T-helper 1 cell treated with Interleukin-12 subunit alpha and Interleukin-12 subunit beta and Interleukin-4 antibody, amounts not matched to agents 30 μg/mL and 1 μg/mL, for 36 hours (primary cell): Measurements from ENCODE around the gene FAHD2B.
"Not testable (repeated sequence)": the region's sequence is repeated elsewhere in the genome, so short reads cannot be mapped to it uniquely, and the experiment has no call there.

Experiments
- H3K27ac Mint-ChIP-seq: one replicate; pipeline ENCODE4 v1.8.0; 2021; ENCODE audit warnings: mild to moderate bottlenecking, mixed read lengths
- H3K27me3 Mint-ChIP-seq: one replicate; pipeline ENCODE4 v1.8.0; 2021; ENCODE audit warnings: low read depth, mixed read lengths
- H3K36me3 Mint-ChIP-seq: one replicate; pipeline ENCODE4 v1.8.0; 2021; ENCODE audit warnings: low read depth, mixed read lengths
- H3K4me1 Mint-ChIP-seq: one replicate; pipeline ENCODE4 v1.8.0; 2021; ENCODE audit warnings: low read depth, mixed read lengths
- H3K4me3 Mint-ChIP-seq: one replicate; pipeline ENCODE4 v1.8.0; 2021; ENCODE audit warnings: mild to moderate bottlenecking, moderate library complexity, mixed read lengths
- H3K9me3 Mint-ChIP-seq: one replicate; pipeline ENCODE4 v1.8.0; 2021; ENCODE audit warnings: mixed read lengths

The FAHD2B gene

GRCh38 chr2:97094772-97095611 is at the start of gene FAHD2B:
Gene FAHD2B (minus strand): TSS chr2:97094882. CDS start chr2:97091706, 3,176 bp downstream.
- Mint-ChIP-seq H3K4me1 (peaks cover 10% of the 10 kb centered on the region), H3K27ac (peak within 1 kb of the TSS; percentile 72), H3K27me3 (peaks cover 16% of the 10 kb centered on the region), H3K4me3 (peak within 1 kb of the TSS; percentile 64)
- not testable (repeated sequence) for H3K36me3 Mint-ChIP-seq, H3K9me3 Mint-ChIP-seq

DNA sequence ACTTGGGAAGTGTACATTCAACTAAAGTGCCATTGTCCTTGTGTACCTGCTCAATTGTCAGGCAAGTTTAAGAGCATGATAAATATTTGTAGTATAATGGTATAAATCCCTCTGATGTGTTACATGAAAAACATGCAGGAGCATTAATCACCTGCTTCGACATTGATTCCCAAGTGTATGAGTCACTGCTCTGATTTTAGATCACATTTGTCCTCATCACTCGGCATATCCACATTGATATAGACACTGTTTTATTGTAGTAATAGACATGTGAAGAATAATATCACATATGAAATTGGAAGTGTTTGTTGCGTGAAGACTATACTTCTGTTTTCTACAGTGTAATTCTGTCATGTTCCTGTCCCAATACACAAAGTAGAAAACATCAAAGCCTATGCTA is 49.3 kb upstream of the FAHD2B start:
- not testable (repeated sequence) for H3K4me3 Mint-ChIP-seq, H3K4me1 Mint-ChIP-seq, H3K27ac Mint-ChIP-seq, H3K27me3 Mint-ChIP-seq, H3K9me3 Mint-ChIP-seq
- H3K36me3 Mint-ChIP-seq: peaks cover 28% of the 10 kb centered on the region

DNA sequence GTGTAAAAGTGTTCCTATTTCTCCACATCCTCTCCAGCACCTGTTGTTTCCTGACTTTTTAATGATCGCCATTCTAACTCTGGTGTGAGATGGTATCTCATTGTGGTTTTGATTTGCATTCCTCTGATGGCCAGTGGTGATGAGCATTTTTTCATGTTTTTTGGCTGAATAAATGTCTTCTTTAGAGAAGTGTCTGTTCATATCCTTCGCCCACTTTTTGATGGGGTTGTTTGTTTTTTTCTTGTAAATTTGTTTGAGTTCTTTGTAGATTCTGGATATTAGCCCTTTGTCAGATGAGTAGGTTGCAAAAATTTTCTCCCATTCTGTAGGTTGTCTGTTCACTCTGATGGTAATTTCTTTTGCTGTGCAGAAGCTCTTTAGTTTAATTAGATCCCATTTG is 34.4 kb upstream of the FAHD2B start:
- H3K27me3 Mint-ChIP-seq, H3K27ac Mint-ChIP-seq, H3K4me1 Mint-ChIP-seq, H3K9me3 Mint-ChIP-seq, H3K4me3 Mint-ChIP-seq: not testable (repeated sequence)
- peaks cover 23% of the 10 kb centered on the region for H3K36me3 Mint-ChIP-seq

DNA sequence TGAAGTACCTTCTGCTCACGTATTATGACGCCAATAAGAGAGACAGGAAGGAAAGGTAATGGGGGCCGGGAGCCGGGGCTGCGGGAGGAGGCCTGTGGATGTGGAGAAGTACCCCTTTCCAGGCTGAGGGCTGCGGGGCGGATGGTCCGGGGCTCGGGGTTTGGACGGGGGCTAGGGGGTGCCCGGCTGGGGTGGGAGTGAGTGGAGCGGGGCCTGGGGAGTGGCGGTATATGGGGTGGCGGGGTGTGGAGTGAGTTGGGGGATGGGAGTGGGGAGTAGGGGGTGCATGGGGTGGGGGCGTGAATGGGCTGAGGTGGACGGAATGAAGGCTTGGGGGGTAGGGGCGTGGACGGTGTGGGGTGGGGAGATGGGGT is 19.2 kb upstream of the FAHD2B start:
- not testable (repeated sequence) for H3K9me3 Mint-ChIP-seq, H3K36me3 Mint-ChIP-seq
- Mint-ChIP-seq H3K27ac (peak overlapping the region; percentile 98), H3K27me3 (peaks cover 23% of the 10 kb centered on the region), H3K4me3 (peak overlapping the region; percentile 98), H3K4me1 (peaks cover 12% of the 10 kb centered on the region)

DNA sequence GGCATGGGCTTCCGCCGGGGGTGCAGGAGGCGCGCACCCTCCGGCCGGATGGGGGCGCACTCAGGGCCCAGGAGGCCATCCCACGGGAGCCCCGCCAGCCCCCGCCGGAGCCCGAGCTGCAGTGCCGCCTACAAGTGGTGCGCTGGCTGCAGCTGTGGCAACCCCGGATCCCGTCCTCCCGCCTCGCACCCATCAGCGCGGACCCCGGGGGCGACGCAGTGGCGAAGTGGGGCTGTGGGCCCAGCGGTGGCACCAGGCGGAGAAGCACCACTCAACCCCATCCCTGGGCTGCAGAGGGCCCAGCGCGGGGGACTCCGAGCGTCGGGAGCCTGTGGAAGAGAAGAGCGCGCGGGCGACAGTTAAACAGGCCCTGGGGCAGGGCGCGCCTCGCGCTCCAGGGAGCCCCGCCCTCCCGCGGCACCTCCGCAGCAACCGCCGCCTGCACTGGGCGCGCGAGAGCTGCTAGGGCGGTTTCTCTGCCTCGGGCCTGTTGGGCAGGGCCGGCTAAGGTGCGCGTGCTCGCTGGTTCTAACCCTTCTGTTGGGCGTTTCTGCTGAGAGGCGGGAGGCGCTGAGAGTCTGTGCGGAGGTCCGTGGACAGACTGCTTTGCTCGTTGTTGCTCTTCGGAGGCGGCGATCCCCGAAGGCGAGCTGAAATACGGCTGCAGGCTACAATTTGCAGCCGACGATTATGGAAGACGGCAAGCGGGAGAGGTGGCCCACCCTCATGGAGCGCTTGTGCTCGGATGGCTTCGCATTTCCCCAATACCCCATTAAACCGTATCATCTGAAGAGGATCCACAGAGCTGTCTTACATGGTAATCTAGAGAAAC is 18.6 kb upstream of the FAHD2B start, which contains the start of gene ANKRD36:
Gene ANKRD36, plus strand, starts transcription at position 104 of the 832 bp plus-strand sequence. Its CDS starts 587 bp downstream, at position 691.
- H3K27ac Mint-ChIP-seq: peak within 1 kb of the TSS; percentile 98
- H3K4me3 Mint-ChIP-seq: peak within 1 kb of the TSS; percentile 98
- H3K4me1 Mint-ChIP-seq: peaks cover 12% of the 10 kb centered on the region
- not testable (repeated sequence) for H3K9me3 Mint-ChIP-seq, H3K36me3 Mint-ChIP-seq
- H3K27me3 Mint-ChIP-seq: peaks cover 29% of the 10 kb centered on the region

- Mint-ChIP-seq H3K4me3 (peak overlapping the region; percentile 90), H3K4me1 (peaks cover 12% of the 10 kb centered on the region), H3K27ac (peak overlapping the region; percentile 94), H3K27me3 (peaks cover 31% of the 10 kb centered on the region)
- H3K36me3 Mint-ChIP-seq, H3K9me3 Mint-ChIP-seq: not testable (repeated sequence)
Observed at GRCh38 chr2:97112320-97113049, 17.8 kb upstream of the FAHD2B start.

DNA sequence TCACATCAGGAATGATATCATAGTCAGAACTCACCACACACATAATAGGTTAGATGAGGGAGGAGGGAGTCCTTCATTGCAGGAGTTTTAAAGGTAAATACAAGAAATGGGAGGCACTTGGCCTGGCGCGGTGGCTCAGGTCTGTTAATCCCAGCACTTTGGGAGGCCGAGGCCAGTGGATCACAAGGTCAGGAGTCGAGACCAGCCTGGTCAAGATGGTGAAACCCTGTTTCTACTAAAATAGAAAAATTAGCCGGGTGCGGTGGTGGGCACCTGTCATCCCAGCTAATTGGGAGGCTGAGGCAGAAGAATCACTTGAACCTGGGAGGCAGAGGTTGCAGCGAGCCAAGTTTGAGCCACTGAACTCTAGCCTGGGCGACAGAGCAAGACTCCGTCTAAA is 16.6 kb upstream of the FAHD2B start:
- H3K9me3 Mint-ChIP-seq, H3K27ac Mint-ChIP-seq, H3K36me3 Mint-ChIP-seq, H3K4me3 Mint-ChIP-seq: not testable (repeated sequence)
- peaks cover 12% of the 10 kb centered on the region for H3K4me1 Mint-ChIP-seq
- H3K27me3 Mint-ChIP-seq: peaks cover 43% of the 10 kb centered on the region

GRCh38 chr2:97106878-97107277 is 12.2 kb upstream of the FAHD2B start:
- not testable (repeated sequence) for H3K27ac Mint-ChIP-seq, H3K9me3 Mint-ChIP-seq, H3K4me1 Mint-ChIP-seq, H3K4me3 Mint-ChIP-seq, H3K36me3 Mint-ChIP-seq
- H3K27me3 Mint-ChIP-seq: peaks cover 70% of the 10 kb centered on the region

- H3K4me1 Mint-ChIP-seq, H3K4me3 Mint-ChIP-seq, H3K27ac Mint-ChIP-seq, H3K9me3 Mint-ChIP-seq, H3K36me3 Mint-ChIP-seq: not testable (repeated sequence)
- peaks cover 34% of the 10 kb centered on the region for H3K27me3 Mint-ChIP-seq
Observed at GRCh38 chr2:97098786-97099372, 4.2 kb upstream of the FAHD2B start.

DNA sequence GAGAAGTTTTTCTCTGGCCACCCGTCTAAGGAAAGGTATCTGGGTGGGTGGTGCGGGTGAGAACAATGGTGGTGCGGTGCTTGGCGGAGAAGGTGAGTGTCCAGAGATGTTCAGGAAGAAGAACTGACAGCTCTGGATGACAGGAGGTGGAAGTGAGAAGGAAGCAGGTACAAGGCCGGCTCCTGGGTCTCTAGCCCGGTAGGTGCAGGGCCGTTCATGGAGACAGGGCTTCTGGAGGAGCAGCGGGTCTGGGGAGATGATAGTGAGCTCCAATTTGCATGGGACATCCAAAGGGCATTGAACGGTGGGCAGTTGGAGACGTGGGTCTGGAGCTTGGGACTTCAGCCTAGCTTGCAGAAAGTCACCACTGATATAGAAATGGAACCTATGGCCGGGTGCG is 979 bp upstream of the FAHD2B start:
- Mint-ChIP-seq H3K36me3 (no peaks in the 10 kb centered on the region), H3K27me3 (peaks cover 19% of the 10 kb centered on the region), H3K4me1 (peaks cover 10% of the 10 kb centered on the region), H3K27ac (peak overlapping the region; percentile 72), H3K9me3 (no peaks in the 10 kb centered on the region), H3K4me3 (peak overlapping the region; percentile 64)

GRCh38 chr2:97093983-97094771 is 505 bp downstream of the FAHD2B start:
- peaks cover 10% of the 10 kb centered on the region for H3K4me1 Mint-ChIP-seq
- peaks cover 14% of the 10 kb centered on the region for H3K27me3 Mint-ChIP-seq
- not testable (repeated sequence) for H3K36me3 Mint-ChIP-seq, H3K9me3 Mint-ChIP-seq, H3K27ac Mint-ChIP-seq
- peak overlapping the region; percentile 25 for H3K4me3 Mint-ChIP-seq

DNA sequence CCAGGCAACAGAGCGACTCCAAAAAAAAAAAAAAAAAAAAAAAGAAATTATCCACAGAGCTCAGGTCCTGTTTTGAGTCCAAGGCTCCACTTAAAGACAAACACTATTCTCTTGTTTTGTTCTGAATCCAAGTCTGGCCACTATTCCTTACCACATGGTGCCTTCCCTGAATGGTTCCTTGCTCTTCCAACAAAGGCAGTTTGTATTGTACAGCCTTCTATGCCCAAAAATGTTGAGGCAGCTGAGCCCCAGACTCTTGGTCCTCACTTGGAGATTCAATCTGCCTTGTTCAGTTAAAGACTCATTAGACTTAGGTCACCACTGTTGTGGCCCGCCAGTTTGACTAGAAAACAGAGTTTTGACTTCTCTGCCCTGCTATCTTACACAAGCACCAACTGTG is 1.7 kb downstream of the FAHD2B start:
- H3K4me3 Mint-ChIP-seq, H3K27me3 Mint-ChIP-seq, H3K36me3 Mint-ChIP-seq, H3K9me3 Mint-ChIP-seq, H3K27ac Mint-ChIP-seq: not testable (repeated sequence)
- peaks cover 12% of the 10 kb centered on the region for H3K4me1 Mint-ChIP-seq

DNA sequence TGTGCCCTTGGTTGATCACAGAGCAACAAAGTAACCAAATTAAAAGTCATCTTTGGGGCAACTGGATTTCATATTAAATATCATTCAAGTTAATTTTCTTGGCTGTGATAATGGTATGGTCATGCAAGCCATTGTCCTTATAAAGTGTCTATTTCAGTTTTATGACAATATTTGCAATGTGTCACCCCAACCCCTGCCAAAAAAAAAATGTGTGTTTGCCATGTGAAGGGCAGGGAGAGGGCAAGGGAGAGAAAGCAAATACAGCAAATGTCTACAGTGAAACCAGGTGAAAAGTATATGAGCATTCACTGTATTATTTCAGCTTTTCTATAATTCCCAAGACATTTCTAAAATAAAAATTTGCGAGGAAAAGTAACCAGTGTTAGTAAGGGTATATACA is 6.0 kb downstream of the FAHD2B start:
- not testable (repeated sequence) for H3K27me3 Mint-ChIP-seq, H3K4me1 Mint-ChIP-seq, H3K9me3 Mint-ChIP-seq, H3K4me3 Mint-ChIP-seq, H3K27ac Mint-ChIP-seq, H3K36me3 Mint-ChIP-seq

GRCh38 chr2:97085093-97085492 is 9.6 kb downstream of the FAHD2B start:
- not testable (repeated sequence) for H3K9me3 Mint-ChIP-seq, H3K4me1 Mint-ChIP-seq, H3K4me3 Mint-ChIP-seq, H3K27me3 Mint-ChIP-seq, H3K27ac Mint-ChIP-seq, H3K36me3 Mint-ChIP-seq
